DMS114 treated with DMSO at 0.1 percent for 48 hours (cell line): ENCODE data around the gene GNB1.
"Not testable (repeated sequence)": the region's sequence is repeated elsewhere in the genome, so short reads cannot be mapped to it uniquely, and the experiment has no call there.

ENCODE experiments used
- DNase-seq: peaks from one replicate; lab custom pipeline; 2025; ENCODE audit not compliant: unreplicated experiment; lab: John Stamatoyannopoulos, UW

Gene GNB1

GRCh38 chr1:1892079-1892762 lies 1.3 kb upstream of the GNB1 start:
- DNase-seq, result no peak

- DNase-seq, result peak; percentile 42
Observed at GRCh38 chr1:1891349-1892078, 627 bp upstream of the GNB1 start.

- DNase-seq, result no peak
Observed at GRCh38 chr1:1889847-1890505, 911 bp downstream of the GNB1 start.

GRCh38 chr1:1889090-1889750 lies 1.7 kb downstream of the GNB1 start:
- DNase-seq, result no peak

DNA sequence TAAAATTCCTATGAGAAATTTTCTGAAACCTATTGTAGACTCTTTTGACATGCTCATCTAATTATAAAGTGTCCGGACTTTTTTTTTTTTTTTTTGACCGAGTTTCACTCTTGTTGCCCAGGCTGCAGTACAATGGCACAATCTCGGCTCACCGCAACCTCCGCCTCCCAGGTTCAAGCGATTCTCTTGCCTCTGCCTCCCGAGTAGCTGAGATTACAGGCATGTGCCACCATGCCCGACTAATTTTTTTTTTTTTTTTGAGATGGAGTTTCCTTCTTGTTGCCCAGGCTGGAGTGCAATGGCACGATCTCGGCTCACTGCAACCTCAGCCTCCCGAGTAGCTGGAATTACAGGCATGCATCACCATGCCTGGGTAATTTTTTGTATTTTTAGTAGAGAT lies 7.0 kb downstream of the GNB1 start:
- DNase-seq, result not testable (repeated sequence)

DNA sequence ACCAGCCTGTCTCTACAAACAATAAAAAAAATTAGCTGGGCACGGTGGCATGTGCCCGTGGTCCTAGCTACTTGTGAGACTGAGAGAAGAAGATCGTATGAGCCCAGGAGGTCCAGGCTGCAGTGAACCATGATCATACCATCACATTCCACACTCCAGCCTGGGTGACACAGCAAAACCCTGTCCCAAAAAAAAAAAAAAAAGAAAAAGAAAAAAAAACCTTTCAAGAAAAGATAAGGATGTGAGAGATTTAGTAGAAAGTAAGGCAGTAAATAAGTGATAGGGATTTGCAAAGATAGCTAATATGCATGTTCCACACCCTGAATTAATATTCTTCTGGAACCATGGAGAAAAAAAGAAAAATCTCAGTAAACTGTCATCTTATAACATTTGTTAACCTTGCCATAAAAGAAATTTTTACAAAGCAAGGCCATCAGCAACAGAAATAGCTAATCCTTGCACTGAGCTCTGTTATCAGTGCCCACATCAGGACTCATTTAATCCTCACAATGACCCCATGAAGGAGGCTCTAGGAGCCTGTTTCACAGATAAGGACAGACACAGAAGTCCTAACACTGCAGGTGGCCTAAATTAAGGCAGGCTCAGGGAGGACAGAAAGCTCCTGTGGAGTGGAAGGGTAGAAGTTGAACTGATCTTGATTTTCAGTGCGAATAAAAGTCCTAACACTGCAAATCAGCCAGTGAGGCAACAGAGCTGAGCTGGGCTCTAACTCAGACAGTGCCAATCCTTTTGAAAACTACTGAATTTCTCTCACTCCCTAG lies 7.6 kb downstream of the GNB1 start:
- no peak for DNase-seq

DNA sequence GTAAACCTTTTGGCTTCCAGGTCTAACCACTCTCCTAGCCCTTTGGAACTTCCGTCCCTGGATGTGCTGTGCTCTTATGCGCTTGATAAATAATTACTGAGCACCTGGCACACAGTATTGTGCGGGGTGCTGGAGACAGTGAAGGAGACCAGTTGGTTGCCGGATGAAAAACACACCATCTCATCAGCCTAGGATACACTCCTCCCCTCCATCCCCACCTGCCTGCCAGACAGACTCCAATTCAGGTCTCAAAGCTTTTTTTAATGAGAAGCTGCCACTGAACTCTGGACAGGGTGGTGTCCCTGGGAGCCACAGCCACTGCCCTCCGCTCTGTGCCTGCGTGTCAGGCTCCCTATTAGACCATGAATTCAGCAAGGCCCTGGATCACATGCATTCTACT lies 9.2 kb downstream of the GNB1 start:
- DNase-seq, result no peak

GRCh38 chr1:1880617-1881312 lies 10.1 kb downstream of the GNB1 start:
- DNase-seq, result no peak

GRCh38 chr1:1879942-1880341 lies 10.9 kb downstream of the GNB1 start:
- no peak for DNase-seq

DNA sequence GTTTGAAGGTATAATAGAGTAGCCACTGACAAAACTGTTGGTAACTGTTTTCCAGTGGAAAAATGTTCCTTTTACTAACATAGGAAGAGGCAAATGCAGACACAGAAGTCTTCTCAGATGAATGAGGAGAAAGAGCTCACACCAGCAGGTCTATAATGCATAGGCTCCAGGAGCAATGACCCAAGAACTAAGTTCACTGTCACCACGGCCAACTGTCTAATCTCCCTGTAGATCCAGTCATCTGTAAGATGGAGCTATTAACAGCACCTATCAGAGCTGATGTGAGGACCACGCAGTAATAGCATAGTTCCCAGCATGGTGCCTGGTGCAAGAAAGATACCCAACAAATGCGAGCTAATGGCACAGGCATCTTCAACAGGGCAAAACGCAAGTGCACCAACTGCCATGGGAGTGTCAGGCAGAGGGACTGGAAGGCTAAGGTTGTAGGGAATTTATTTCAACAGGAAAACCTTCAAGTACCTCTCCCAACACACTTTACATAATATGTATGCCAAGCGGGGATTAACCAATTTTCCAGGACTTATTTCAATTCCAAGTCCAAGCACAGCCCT lies 12.9 kb downstream of the GNB1 start:
- no peak for DNase-seq

DNA sequence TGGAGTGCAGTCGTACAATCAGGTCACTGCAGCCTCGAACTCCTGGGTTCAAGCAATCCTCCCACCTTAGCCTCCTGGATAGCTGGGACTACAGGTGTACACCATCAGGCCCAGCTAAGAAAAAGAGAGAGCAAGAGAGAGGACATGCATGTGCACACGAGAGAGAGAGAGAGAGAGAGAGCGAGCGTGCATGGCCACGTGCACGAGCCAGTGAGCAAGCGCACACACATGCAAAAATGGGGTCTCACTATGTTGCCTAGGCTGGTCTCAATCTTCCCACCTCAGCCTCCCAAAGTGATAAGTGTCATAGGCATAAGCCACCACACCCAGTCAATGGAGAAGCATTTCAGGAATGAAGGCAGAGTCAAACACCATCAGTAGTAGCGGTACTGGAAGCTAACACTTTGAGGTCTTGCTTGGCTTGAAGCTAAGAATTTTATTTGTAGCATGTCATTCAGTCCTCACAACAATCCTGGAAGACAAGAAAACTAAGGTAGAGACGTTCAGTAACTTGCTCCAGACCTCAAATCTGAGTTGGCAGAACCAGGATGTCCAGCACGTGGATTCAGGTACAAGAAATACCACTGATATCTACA lies 14.5 kb downstream of the GNB1 start:
- no peak for DNase-seq

DNA sequence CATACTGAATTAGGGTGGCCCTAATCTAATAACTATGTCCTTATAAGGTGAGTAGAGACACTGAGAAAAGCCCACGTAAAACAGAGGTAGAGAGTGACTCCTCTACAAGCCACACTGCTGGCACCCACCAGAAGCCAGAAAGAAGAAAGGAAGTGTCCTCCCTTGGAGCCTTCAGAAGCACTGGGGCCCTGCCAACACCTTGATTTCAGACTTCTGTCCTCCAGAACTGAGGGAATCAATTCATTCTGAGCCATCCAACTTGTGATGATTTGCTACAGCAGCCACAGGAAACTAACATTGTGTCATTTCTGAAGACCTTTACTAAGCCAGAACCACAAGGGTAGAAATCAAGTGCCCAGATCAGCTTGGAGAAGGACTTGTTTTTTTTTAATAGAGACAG lies 15.0 kb downstream of the GNB1 start:
- DNase-seq, result no peak

GRCh38 chr1:1874901-1875300 lies 16.0 kb downstream of the GNB1 start:
- no peak for DNase-seq

- no peak for DNase-seq
Observed at GRCh38 chr1:1873186-1873585, 17.7 kb downstream of the GNB1 start.

DNA sequence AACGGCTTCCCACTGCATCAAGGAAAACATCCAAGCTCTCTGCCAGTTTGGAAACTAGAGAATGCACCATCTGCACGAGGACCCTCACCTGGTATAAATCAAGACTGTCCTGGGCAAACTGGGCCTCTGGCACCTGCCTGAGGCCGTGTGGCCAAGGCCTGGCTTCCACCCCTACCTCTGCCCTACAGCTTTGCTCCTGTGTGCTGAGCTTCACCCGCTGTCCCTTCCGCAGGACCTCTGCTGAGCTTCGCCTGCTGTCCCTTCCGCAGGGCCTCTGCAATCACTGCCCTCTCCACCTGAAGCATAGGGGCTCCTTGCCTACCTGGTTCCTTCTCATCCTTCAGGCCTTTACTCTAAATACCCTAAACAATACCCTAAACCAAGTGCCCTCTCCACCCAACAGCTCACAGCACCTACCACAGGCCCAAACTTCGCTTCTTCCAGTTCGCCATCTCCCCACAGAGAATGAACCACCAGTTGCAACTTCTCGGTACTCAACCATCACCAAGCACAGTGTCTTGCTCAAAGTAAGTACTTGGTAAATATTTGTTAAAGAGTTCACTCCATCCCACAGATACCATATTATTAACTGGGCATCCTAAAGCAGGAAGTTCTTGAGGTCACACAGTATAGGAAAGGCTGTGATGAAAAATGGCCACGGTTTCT lies 18.4 kb downstream of the GNB1 start:
- DNase-seq, result no peak

GRCh38 chr1:1869469-1869868 lies 21.4 kb downstream of the GNB1 start:
- DNase-seq, result no peak

GRCh38 chr1:1867164-1867563 lies 23.7 kb downstream of the GNB1 start:
- no peak for DNase-seq

- no peak for DNase-seq
Observed at GRCh38 chr1:1862905-1863547, 27.9 kb downstream of the GNB1 start.
